ENCODE results near the gene PPP1R13L.

GRCh38 chr19:45346449-45346848, 58.4 kb downstream of the PPP1R13L start:
- TF ChIP-seq CTCF (IDR thresholded peaks at IDR 0.05) (no peak), POLR2A (IDR thresholded peaks at IDR 0.05) (no peak), EP300 (IDR thresholded peaks at IDR 0.05; ENCODE audit: low read depth) (no peak), POLR2AphosphoS5 (IDR thresholded peaks at IDR 0.05) (no peak)
